HepG2 (cell line): ENCODE measurements around the gene LLGL1. TPM values are rescaled to one million over a fixed set of nuclear protein-coding genes. Genes with fewer than 3 reads are reported as not detected.

ENCODE experiments used
- CAMTA2 ChIP-seq: sonication (generic); formaldehyde crosslinking; IDR thresholded peaks from 2 replicates; pipeline ENCODE4 v1.4.0; 2020; ENCODE audit warnings: mild to moderate bottlenecking, missing genetic modification reagents, borderline replicate concordance
- CERS6 ChIP-seq: sonication (generic); formaldehyde crosslinking; IDR thresholded peaks from 2 replicates; pipeline ENCODE4 v1.5.0; 2020; ENCODE audit warnings: missing genetic modification reagents
- MIXL1 ChIP-seq: IDR thresholded peaks from 2 replicates; pipeline ENCODE4 v1.6.1; 2016
- PTBP1 ChIP-seq: fragments of 200-400 bp; formaldehyde crosslinking; IDR thresholded peaks from 2 replicates; pipeline ENCODE4 v1.6.1; 2018; ENCODE audit warnings: low read length, low read depth; ENCODE audit not compliant: poor library complexity, severe bottlenecking
- SATB2 ChIP-seq: sonication (generic); formaldehyde crosslinking; IDR thresholded peaks from 2 replicates; pipeline ENCODE4 v1.5.0; 2020; ENCODE audit warnings: missing genetic modification reagents
- SOX5 ChIP-seq: IDR thresholded peaks from 2 replicates; pipeline ENCODE4 v1.6.1; 2016; ENCODE audit warnings: borderline replicate concordance
- ZFP1 ChIP-seq: IDR thresholded peaks from 2 replicates; pipeline ENCODE4 v1.6.1; 2016
- ZFP41 ChIP-seq: sonication (generic); formaldehyde crosslinking; IDR thresholded peaks from 2 replicates; pipeline ENCODE4 v1.4.0; 2020; ENCODE audit warnings: mild to moderate bottlenecking, missing genetic modification reagents, borderline replicate concordance
- ZFY ChIP-seq: sonication (generic); formaldehyde crosslinking; IDR thresholded peaks from 2 replicates; pipeline ENCODE4 v1.4.0; 2020; ENCODE audit warnings: missing genetic modification reagents
- ZNF232 ChIP-seq: sonication (generic); formaldehyde crosslinking; IDR thresholded peaks from 2 replicates; pipeline ENCODE4 v1.4.0; 2020; ENCODE audit warnings: missing genetic modification reagents, borderline replicate concordance
- ZNF292 ChIP-seq: sonication (generic); formaldehyde crosslinking; IDR thresholded peaks from 2 replicates; pipeline ENCODE4 v1.8.1; 2022; ENCODE audit warnings: mild to moderate bottlenecking, low read depth, missing genetic modification reagents, borderline replicate concordance
- ZNF44 ChIP-seq: sonication (generic); formaldehyde crosslinking; IDR thresholded peaks from 2 replicates; pipeline ENCODE4 v1.5.1; 2020; ENCODE audit warnings: mild to moderate bottlenecking, missing genetic modification reagents
- ZNF710 ChIP-seq: sonication (generic); formaldehyde crosslinking; IDR thresholded peaks from 2 replicates; pipeline ENCODE4 v1.5.0; 2020; ENCODE audit warnings: mild to moderate bottlenecking, missing genetic modification reagents, borderline replicate concordance
- ZNF768 ChIP-seq: sonication (generic); formaldehyde crosslinking; IDR thresholded peaks from 2 replicates; pipeline ENCODE4 v1.4.0; 2020; ENCODE audit warnings: missing genetic modification reagents
- ZNF772 ChIP-seq: sonication (generic); formaldehyde crosslinking; IDR thresholded peaks from 2 replicates; pipeline ENCODE4 v1.5.0; 2020; ENCODE audit warnings: mild to moderate bottlenecking, missing genetic modification reagents
- polyA plus RNA-seq, 8 experiments: library from polyadenylated mRNA; depleted of rRNA in 3 of 8; stranded (reverse) in 7 of 8; unstranded in 1 of 8; fragments of >200 nt; fragmentation: Illumina TruSeq in 4 of 8; extraction: Trizol in 4 of 8; gene quantifications; 2 replicates each; pipeline versions ENCODE4 v1.2.1 to v1.2.3, GENCODE V29; 2011 to 2016; ENCODE audit warnings: low read depth in 4 of 8, missing spikeins in 1 of 8, mixed read lengths in 1 of 8; ENCODE audit not compliant: insufficient read depth in 1 of 8
- total RNA-seq, 5 experiments: library from RNA; depleted of rRNA; stranded (reverse); fragments of >200 nt; fragmentation: Illumina TruSeq; extraction: Trizol; gene quantifications; 2 replicates each; pipeline ENCODE4 v1.2.3, GENCODE V29; 2016; ENCODE audit warnings: low read depth in 1 of 5
- TF ChIP-seq, protein P1 (sequence below): sonication (generic); formaldehyde crosslinking; IDR thresholded peaks from 2 replicates; pipeline ENCODE4 v1.4.0; 2020; ENCODE audit warnings: missing genetic modification reagents
- TF ChIP-seq, protein P2 (sequence below): sonication (generic); formaldehyde crosslinking; IDR thresholded peaks from 2 replicates; pipeline ENCODE4 v1.5.1; 2020; ENCODE audit warnings: mild to moderate bottlenecking, missing genetic modification reagents

LLGL1 gene
- total and polyA plus RNA-seq, 2 of the 13 experiments (the other 11 are each of a cell fraction or from before 2014, with no cell fraction given): 15.0 to 15.3 TPM

DNA sequence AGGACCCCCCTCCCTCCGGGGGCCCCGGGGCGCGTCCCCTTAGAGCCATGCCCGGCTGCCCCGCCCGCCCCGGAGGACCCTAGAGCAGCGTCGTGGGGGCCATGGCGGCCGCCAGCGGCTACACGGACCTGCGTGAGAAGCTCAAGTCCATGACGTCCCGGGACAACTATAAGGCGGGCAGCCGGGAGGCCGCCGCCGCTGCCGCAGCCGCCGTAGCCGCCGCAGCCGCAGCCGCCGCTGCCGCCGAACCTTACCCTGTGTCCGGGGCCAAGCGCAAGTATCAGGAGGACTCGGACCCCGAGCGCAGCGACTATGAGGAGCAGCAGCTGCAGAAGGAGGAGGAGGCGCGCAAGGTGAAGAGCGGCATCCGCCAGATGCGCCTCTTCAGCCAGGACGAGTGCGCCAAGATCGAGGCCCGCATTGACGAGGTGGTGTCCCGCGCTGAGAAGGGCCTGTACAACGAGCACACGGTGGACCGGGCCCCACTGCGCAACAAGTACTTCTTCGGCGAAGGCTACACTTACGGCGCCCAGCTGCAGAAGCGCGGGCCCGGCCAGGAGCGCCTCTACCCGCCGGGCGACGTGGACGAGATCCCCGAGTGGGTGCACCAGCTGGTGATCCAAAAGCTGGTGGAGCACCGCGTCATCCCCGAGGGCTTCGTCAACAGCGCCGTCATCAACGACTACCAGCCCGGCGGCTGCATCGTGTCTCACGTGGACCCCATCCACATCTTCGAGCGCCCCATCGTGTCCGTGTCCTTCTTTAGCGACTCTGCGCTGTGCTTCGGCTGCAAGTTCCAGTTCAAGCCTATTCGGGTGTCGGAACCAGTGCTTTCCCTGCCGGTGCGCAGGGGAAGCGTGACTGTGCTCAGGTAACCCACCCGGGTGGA is 41.0 kb upstream of the LLGL1 start (continued):
- TF ChIP-seq ZNF710 (CRISPR knock-in tag) (peak; percentile 55; the same call in 1 of the 2 replicates), SATB2 (0 out of 2 replicates have a peak, but pooled peaks have one; percentile 0), CERS6 (CRISPR knock-in tag) (no peak), CAMTA2 (CRISPR knock-in tag) (peak; percentile 40; the same call in 1 of the 2 replicates), PTBP1 (no peak), SOX5 (no peak), ZNF772 (peak; percentile 19; the same call in 1 of the 2 replicates), ZNF768 (0 out of 2 replicates have a peak, but pooled peaks have one; percentile 6), ZNF44 (CRISPR knock-in tag) (0 out of 2 replicates have a peak, but pooled peaks have one; percentile 37), ZNF232 (CRISPR knock-in tag) (0 out of 2 replicates have a peak, but pooled peaks have one; percentile 37), MIXL1 (CRISPR knock-in tag) (no peak), ZNF292 (CRISPR knock-in tag) (peak; percentile 32; the same call in 1 of the 2 replicates), ZFP41 (CRISPR knock-in tag) (peak; percentile 64; the same call in 1 of the 2 replicates), ZFP1 (CRISPR knock-in tag) (no peak), ZFY (CRISPR knock-in tag) (peak; percentile 8; the same call in 1 of the 2 replicates)
- TF ChIP-seq, protein P1, sequence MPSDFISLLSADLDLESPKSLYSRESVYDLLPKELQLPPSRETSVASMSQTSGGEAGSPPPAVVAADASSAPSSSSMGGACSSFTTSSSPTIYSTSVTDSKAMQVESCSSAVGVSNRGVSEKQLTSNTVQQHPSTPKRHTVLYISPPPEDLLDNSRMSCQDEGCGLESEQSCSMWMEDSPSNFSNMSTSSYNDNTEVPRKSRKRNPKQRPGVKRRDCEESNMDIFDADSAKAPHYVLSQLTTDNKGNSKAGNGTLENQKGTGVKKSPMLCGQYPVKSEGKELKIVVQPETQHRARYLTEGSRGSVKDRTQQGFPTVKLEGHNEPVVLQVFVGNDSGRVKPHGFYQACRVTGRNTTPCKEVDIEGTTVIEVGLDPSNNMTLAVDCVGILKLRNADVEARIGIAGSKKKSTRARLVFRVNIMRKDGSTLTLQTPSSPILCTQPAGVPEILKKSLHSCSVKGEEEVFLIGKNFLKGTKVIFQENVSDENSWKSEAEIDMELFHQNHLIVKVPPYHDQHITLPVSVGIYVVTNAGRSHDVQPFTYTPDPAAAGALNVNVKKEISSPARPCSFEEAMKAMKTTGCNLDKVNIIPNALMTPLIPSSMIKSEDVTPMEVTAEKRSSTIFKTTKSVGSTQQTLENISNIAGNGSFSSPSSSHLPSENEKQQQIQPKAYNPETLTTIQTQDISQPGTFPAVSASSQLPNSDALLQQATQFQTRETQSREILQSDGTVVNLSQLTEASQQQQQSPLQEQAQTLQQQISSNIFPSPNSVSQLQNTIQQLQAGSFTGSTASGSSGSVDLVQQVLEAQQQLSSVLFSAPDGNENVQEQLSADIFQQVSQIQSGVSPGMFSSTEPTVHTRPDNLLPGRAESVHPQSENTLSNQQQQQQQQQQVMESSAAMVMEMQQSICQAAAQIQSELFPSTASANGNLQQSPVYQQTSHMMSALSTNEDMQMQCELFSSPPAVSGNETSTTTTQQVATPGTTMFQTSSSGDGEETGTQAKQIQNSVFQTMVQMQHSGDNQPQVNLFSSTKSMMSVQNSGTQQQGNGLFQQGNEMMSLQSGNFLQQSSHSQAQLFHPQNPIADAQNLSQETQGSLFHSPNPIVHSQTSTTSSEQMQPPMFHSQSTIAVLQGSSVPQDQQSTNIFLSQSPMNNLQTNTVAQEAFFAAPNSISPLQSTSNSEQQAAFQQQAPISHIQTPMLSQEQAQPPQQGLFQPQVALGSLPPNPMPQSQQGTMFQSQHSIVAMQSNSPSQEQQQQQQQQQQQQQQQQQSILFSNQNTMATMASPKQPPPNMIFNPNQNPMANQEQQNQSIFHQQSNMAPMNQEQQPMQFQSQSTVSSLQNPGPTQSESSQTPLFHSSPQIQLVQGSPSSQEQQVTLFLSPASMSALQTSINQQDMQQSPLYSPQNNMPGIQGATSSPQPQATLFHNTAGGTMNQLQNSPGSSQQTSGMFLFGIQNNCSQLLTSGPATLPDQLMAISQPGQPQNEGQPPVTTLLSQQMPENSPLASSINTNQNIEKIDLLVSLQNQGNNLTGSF (CRISPR knock-in tag): 0 out of 2 replicates have a peak, but pooled peaks have one; percentile 54
- TF ChIP-seq, protein P2, sequence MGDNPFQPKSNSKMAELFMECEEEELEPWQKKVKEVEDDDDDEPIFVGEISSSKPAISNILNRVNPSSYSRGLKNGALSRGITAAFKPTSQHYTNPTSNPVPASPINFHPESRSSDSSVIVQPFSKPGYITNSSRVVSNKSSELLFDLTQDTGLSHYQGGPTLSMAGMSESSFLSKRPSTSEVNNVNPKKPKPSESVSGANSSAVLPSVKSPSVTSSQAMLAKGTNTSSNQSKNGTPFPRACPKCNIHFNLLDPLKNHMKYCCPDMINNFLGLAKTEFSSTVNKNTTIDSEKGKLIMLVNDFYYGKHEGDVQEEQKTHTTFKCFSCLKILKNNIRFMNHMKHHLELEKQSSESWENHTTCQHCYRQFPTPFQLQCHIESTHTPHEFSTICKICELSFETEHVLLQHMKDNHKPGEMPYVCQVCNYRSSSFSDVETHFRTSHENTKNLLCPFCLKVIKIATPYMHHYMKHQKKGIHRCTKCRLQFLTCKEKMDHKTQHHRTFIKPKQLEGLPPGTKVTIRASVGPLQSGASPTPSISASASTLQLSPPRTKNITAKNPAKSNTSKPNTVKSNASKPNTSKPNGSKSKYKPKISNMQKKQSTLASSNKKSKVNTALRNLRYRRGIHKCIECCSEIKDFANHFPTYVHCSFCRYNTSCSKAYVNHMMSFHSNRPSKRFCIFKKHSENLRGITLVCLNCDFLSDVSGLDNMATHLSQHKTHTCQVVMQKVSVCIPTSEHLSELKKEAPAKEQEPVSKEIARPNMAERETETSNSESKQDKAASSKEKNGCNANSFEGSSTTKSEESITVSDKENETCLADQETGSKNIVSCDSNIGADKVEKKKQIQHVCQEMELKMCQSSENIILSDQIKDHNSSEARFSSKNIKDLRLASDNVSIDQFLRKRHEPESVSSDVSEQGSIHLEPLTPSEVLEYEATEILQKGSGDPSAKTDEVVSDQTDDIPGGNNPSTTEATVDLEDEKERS: peak; percentile 61
